NB4 (cell line): Measurements from ENCODE around the gene TRIM2.

Experiments used
- MYC ChIP-seq: IDR thresholded peaks from 2 replicates; pipeline ENCODE4 v1.6.1; 2011; ENCODE audit warnings: low read depth, low read length
- POLR2A ChIP-seq: IDR thresholded peaks from 2 replicates; pipeline ENCODE4 v1.6.1; 2011; ENCODE audit warnings: mild to moderate bottlenecking; ENCODE audit not compliant: insufficient read length; ENCODE audit errors: extremely low read depth
- TF ChIP-seq, protein P1 (sequence below): IDR thresholded peaks from one replicate; pipeline ENCODE4 v1.5.1; 2012; ENCODE audit warnings: low read depth, low read length
- TF ChIP-seq, protein P2 (sequence below): IDR thresholded peaks from 2 replicates; pipeline ENCODE4 v1.6.1; 2011; ENCODE audit warnings: low read depth, low read length

DNA sequence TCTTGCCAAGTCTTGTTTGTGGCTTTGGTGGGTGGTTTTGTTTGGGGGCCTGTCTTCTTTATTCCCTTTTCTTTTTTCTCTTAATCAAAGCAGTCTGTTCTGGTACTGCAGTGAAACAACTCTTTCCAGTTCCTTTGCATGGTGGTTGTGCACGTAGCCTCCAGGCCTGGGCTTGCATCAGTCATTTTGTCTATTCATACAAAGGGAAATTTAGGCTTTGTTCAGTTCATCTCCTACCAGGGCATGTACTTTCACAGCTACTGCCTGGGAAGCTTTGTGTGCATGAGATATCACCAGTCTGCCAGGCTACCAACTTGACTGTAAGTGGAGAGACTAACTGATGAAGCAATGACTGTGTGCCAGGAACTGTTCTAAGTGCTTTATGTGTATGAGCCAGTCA, 8.5 kb downstream of the TRIM2 start:
- TF ChIP-seq, protein P1, sequence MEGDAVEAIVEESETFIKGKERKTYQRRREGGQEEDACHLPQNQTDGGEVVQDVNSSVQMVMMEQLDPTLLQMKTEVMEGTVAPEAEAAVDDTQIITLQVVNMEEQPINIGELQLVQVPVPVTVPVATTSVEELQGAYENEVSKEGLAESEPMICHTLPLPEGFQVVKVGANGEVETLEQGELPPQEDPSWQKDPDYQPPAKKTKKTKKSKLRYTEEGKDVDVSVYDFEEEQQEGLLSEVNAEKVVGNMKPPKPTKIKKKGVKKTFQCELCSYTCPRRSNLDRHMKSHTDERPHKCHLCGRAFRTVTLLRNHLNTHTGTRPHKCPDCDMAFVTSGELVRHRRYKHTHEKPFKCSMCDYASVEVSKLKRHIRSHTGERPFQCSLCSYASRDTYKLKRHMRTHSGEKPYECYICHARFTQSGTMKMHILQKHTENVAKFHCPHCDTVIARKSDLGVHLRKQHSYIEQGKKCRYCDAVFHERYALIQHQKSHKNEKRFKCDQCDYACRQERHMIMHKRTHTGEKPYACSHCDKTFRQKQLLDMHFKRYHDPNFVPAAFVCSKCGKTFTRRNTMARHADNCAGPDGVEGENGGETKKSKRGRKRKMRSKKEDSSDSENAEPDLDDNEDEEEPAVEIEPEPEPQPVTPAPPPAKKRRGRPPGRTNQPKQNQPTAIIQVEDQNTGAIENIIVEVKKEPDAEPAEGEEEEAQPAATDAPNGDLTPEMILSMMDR, result no peak
- TF ChIP-seq POLR2A (no peak), MYC (no peak)
- TF ChIP-seq, protein P2, sequence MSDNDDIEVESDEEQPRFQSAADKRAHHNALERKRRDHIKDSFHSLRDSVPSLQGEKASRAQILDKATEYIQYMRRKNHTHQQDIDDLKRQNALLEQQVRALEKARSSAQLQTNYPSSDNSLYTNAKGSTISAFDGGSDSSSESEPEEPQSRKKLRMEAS, result no peak
